SK-N-SH (cell line): ENCODE measurements around the gene KCNK5.

ENCODE experiments used
- MXI1 ChIP-seq: IDR thresholded peaks from 2 replicates; pipeline ENCODE4 v1.6.1; 2012; ENCODE audit warnings: mild to moderate bottlenecking, low read depth, low read length, improper control_type of control experiment
- SMC3 ChIP-seq: IDR thresholded peaks from 2 replicates; pipeline ENCODE4 v1.6.1; 2012; ENCODE audit warnings: low read depth, low read length, improper control_type of control experiment

GRCh38 chr6:39274903-39275302 lies 45.6 kb upstream of the KCNK5 start:
- TF ChIP-seq MXI1 (no peak), SMC3 (no peak)
